HepG2 (cell line): ENCODE results near the gene SLC39A1. TPM values are rescaled to one million over a fixed set of nuclear protein-coding genes. Genes with fewer than 3 reads are reported as not detected.
A peak's percentile ranks its signal among the peaks of the same experiment; 100 is the strongest.

Experiments
- ARNTL ChIP-seq: sonication (generic); formaldehyde crosslinking; IDR thresholded peaks from 2 replicates; pipeline ENCODE4 v1.4.0; 2020; ENCODE audit warnings: mild to moderate bottlenecking, missing genetic modification reagents
- CBX5 ChIP-seq: sonication (generic); formaldehyde crosslinking; IDR thresholded peaks from 2 replicates; pipeline ENCODE4 v1.4.0; 2020; ENCODE audit warnings: missing genetic modification reagents, borderline replicate concordance
- DPF2 ChIP-seq: sonication (generic); formaldehyde crosslinking; IDR thresholded peaks from 2 replicates; pipeline ENCODE4 v1.4.0; 2020; ENCODE audit warnings: mild to moderate bottlenecking, low read depth, missing genetic modification reagents, borderline replicate concordance
- ESRRA ChIP-seq: sonication (generic); formaldehyde crosslinking; IDR thresholded peaks from 2 replicates; pipeline ENCODE4 v1.5.1; 2020; ENCODE audit warnings: mild to moderate bottlenecking, low read depth, missing genetic modification reagents
- ETV6 ChIP-seq: sonication (generic); formaldehyde crosslinking; conservative IDR thresholded peaks from 2 replicates; pipeline ENCODE4 v1.4.0; 2020; ENCODE audit warnings: missing genetic modification reagents
- HMG20A ChIP-seq: IDR thresholded peaks from 2 replicates; pipeline ENCODE4 v1.6.1; 2016; ENCODE audit warnings: borderline replicate concordance
- ISL2 ChIP-seq: sonication (generic); formaldehyde crosslinking; IDR thresholded peaks from 2 replicates; pipeline ENCODE4 v1.5.0; 2020; ENCODE audit warnings: missing genetic modification reagents
- KDM6A ChIP-seq: IDR thresholded peaks from 2 replicates; pipeline ENCODE4 v1.6.1; 2016; ENCODE audit warnings: low read depth
- KLF12 ChIP-seq: sonication (generic); formaldehyde crosslinking; IDR thresholded peaks from 2 replicates; pipeline ENCODE4 v1.4.0; 2020; ENCODE audit warnings: missing genetic modification reagents, borderline replicate concordance
- KLF16 ChIP-seq, 2 experiments: sonication (generic) in 1 of 2; formaldehyde crosslinking in 1 of 2; IDR thresholded peaks; 2 replicates each; pipeline versions ENCODE4 v1.6.1 to v1.8.0; 2016 to 2023; ENCODE audit warnings: missing genetic modification reagents in 2 of 2, missing compliant biosample characterization in 1 of 2
- NRL ChIP-seq: sonication (generic); formaldehyde crosslinking; IDR thresholded peaks from 2 replicates; pipeline ENCODE4 v1.5.0; 2020; ENCODE audit warnings: missing genetic modification reagents, mild to moderate bottlenecking, moderate library complexity, borderline replicate concordance
- REST ChIP-seq, 2 experiments: IDR thresholded peaks; 2 replicates each; pipeline ENCODE4 v1.6.1; 2011 to 2012; ENCODE audit warnings: low read length in 2 of 2, borderline replicate concordance in 1 of 2, low read depth in 1 of 2, mild to moderate bottlenecking in 1 of 2, moderate library complexity in 1 of 2
- TAF1 ChIP-seq: sonication (generic); formaldehyde crosslinking; IDR thresholded peaks from 2 replicates; pipeline ENCODE4 v1.4.0; 2020; ENCODE audit warnings: missing genetic modification reagents
- THRA ChIP-seq: sonication (generic); formaldehyde crosslinking; IDR thresholded peaks from 2 replicates; pipeline ENCODE4 v1.4.0; 2020; ENCODE audit warnings: missing genetic modification reagents, borderline replicate concordance
- ZBTB21 ChIP-seq: sonication (generic); formaldehyde crosslinking; IDR thresholded peaks from 2 replicates; pipeline ENCODE4 v1.4.0; 2020; ENCODE audit warnings: missing genetic modification reagents
- ZHX1 ChIP-seq: sonication (generic); formaldehyde crosslinking; IDR thresholded peaks from 2 replicates; pipeline ENCODE4 v1.8.1; 2022; ENCODE audit warnings: low read depth, mild to moderate bottlenecking, missing genetic modification reagents
- ZKSCAN8 ChIP-seq: IDR thresholded peaks from 2 replicates; pipeline ENCODE4 v1.6.1; 2016; ENCODE audit warnings: borderline replicate concordance, missing genetic modification reagents, missing compliant biosample characterization
- ZNF619 ChIP-seq: sonication (generic); formaldehyde crosslinking; IDR thresholded peaks from 2 replicates; pipeline ENCODE4 v1.4.0; 2020; ENCODE audit warnings: mild to moderate bottlenecking, missing genetic modification reagents
- ZNF672 ChIP-seq: sonication (generic); formaldehyde crosslinking; IDR thresholded peaks from 2 replicates; pipeline ENCODE4 v1.8.1; 2022; ENCODE audit warnings: missing genetic modification reagents
- ZNF691 ChIP-seq: sonication (generic); formaldehyde crosslinking; IDR thresholded peaks from 2 replicates; pipeline ENCODE4 v1.4.0; 2020; ENCODE audit warnings: missing genetic modification reagents, low read depth, mild to moderate bottlenecking, borderline replicate concordance
- ZNF746 ChIP-seq: sonication (generic); formaldehyde crosslinking; IDR thresholded peaks from 2 replicates; pipeline ENCODE4 v1.8.0; 2022; ENCODE audit warnings: mild to moderate bottlenecking, missing genetic modification reagents
- polyA plus RNA-seq, 8 experiments: library from polyadenylated mRNA; depleted of rRNA in 3 of 8; stranded (reverse) in 7 of 8; unstranded in 1 of 8; fragments of >200 nt; fragmentation: Illumina TruSeq in 4 of 8; extraction: Trizol in 4 of 8; gene quantifications; 2 replicates each; pipeline versions ENCODE4 v1.2.1 to v1.2.3, GENCODE V29; 2011 to 2016; ENCODE audit warnings: low read depth in 4 of 8, missing spikeins in 1 of 8, mixed read lengths in 1 of 8; ENCODE audit not compliant: insufficient read depth in 1 of 8
- total RNA-seq, 5 experiments: library from RNA; depleted of rRNA; stranded (reverse); fragments of >200 nt; fragmentation: Illumina TruSeq; extraction: Trizol; gene quantifications; 2 replicates each; pipeline ENCODE4 v1.2.3, GENCODE V29; 2016; ENCODE audit warnings: low read depth in 1 of 5

SLC39A1 gene
- total and polyA plus RNA-seq, 2 of the 13 experiments (the other 11 are each of a cell fraction or from before 2014, with no cell fraction given) = 71.2 to 78.4 TPM

- TF ChIP-seq REST (IDR thresholded peaks at IDR 0.05; ENCODE audit: borderline replicate concordance in 1 of 2, low read depth in 1 of 2, low read length in 2 of 2) (0 out of 4 replicates have a peak, but pooled peaks of 1 of the 2 experiments have one; percentile 5), ZNF619 (CRISPR knock-in tag) (no peak), ARNTL (CRISPR knock-in tag) (no peak), ZNF691 (CRISPR knock-in tag) (no peak; the same call in 1 of the 2 replicates), ISL2 (no peak), NRL (CRISPR knock-in tag) (no peak), HMG20A (no peak), ZNF746 (no peak), DPF2 (CRISPR knock-in tag) (no peak), ZHX1 (no peak), CBX5 (CRISPR knock-in tag) (no peak; the same call in 1 of the 2 replicates), KLF16 (CRISPR knock-in tag; IDR thresholded peaks at IDR 0.05) (peak in 1 of 2 experiments; percentile 45; a peak in 2 of 4 replicates), ZNF672 (no peak), THRA (CRISPR knock-in tag) (no peak), ETV6 (no peak), ZBTB21 (CRISPR knock-in tag) (no peak), KLF12 (CRISPR knock-in tag) (peak; percentile 92; the same call in 1 of the 2 replicates), ESRRA (CRISPR knock-in tag) (peak; percentile 14; the same call in 1 of the 2 replicates), KDM6A (CRISPR knock-in tag) (no peak), ZKSCAN8 (CRISPR knock-in tag) (no peak), TAF1 (CRISPR knock-in tag) (peak; percentile 69)
These were observed at the start of gene SLC39A1 (continued) for GRCh38 chr1:153963030-153963849.
